HUES6 (cell line): ENCODE results near the gene PDGFD.
A peak's percentile ranks its signal among the peaks of the same experiment; 100 is the strongest.

Experiments used
- H3K27ac ChIP-seq: 2 replicates; pipeline ENCODE4 v1.7.0; 2013; ENCODE audit warnings: low read depth, mild to moderate bottlenecking, low read length, inconsistent platforms
- H3K27me3 ChIP-seq: 2 replicates; pipeline ENCODE4 v1.6.1; 2013; ENCODE audit warnings: low read length; ENCODE audit not compliant: control insufficient read depth, insufficient read depth
- H3K36me3 ChIP-seq: 2 replicates; pipeline ENCODE4 v1.6.1; 2013; ENCODE audit warnings: low read length; ENCODE audit not compliant: control insufficient read depth, insufficient read depth
- H3K4me1 ChIP-seq: 2 replicates; pipeline ENCODE4 v1.6.1; 2013; ENCODE audit warnings: low read length; ENCODE audit not compliant: control insufficient read depth, insufficient read depth
- H3K4me3 ChIP-seq: 2 replicates; pipeline ENCODE4 v1.5.1; 2013; ENCODE audit warnings: low read depth, low read length
- H3K9ac ChIP-seq: one replicate; pipeline ENCODE4 v1.6.1; 2013; ENCODE audit warnings: mild to moderate bottlenecking, low read length
- H3K9me3 ChIP-seq: 2 replicates; pipeline ENCODE4 v1.6.1; 2013; ENCODE audit warnings: low read depth, low read length; ENCODE audit not compliant: control insufficient read depth, insufficient read depth

The PDGFD gene

DNA sequence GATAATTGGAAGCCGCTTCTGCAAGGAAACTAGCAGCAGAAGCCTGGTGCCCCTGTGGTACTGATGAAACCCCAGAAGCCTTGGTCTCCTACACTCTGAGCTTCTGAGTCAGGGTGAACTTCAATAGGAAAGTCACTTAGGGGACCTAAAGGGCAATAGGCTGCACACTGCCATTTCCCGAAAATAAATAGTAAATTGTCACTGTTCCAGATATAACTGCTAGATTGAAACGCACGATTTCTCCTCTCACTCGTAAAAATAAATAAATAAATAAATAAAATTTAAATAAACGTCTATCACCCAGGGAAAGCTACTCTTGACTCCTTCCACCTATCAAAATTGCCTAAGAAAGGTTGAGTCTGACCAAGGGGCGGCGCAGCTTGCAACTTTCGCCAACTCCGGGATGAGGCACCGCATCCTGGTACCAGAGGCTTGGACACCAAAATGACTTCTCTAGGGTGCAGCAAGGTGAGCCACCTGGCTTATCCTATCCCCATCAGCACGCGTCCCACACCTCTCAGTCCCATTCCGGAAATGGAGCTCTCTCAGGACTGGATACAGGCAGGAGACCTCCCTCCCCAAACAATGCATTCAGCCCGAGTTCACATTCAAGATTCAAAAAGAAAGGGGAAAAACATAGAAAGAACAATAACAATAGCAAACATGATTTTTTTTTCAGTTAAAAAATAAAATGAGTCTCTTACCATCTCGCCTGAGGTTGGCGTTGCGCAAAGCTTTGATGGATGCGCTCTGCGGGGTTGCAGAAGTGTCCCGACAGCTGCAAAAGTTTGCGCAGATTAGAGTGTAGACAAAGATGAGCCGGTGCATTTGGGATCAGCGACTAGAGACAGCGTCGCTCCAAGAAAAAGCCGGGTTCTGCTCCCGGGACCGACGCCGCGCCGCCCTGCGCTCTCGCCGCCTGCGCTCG lies 583 bp downstream of the PDGFD start:
- peak overlapping the region; percentile 94 for H3K4me3 ChIP-seq
- H3K36me3 ChIP-seq: no peaks in the 10 kb centered on the region
- H3K27ac ChIP-seq: no peak overlapping the region
- H3K9ac ChIP-seq: peak overlapping the region; percentile 57
- H3K9me3 ChIP-seq: no peaks in the 10 kb centered on the region
- no peaks in the 10 kb centered on the region for H3K27me3 ChIP-seq
- H3K4me1 ChIP-seq: peaks cover 5% of the 10 kb centered on the region; the same call in 1 of the 2 replicates

DNA sequence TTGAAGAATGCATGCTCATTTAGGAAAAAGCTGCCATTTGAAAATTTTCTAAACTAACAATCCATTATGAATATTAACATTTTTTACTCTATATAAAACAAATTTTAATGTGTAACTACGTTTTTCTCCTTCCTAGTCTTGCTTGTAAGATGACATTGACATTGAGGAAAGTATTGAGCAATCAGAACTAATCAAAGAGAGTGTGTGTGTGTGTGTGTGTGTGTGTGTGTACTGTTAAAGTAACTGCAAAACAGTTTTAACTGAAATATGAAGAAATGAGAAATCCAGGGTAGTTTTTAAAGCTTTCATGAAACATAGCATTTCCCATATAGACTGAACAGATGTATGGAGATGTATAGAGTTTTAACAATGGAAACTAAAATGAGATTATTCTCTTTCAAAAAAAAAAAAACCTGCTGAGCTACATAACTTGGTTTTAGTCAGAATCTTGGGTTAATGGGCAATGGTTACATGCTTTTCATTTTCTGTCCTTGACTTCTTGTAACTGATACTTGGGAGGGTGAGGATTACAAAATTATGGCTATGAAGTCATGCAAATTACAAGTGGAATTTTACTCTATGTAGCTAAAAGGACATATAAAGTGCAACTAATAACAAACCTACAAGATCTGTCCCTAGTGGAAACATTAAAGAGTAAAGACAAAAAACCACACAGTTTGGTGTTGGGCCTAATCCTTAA lies 2.0 kb downstream of the PDGFD start:
- Histone ChIP-seq H3K27ac (no peak overlapping the region), H3K9me3 (no peaks in the 10 kb centered on the region), H3K4me1 (peaks cover 5% of the 10 kb centered on the region; the same call in 1 of the 2 replicates), H3K36me3 (no peaks in the 10 kb centered on the region), H3K27me3 (no peaks in the 10 kb centered on the region), H3K4me3 (no peak overlapping the region), H3K9ac (no peak overlapping the region)

DNA sequence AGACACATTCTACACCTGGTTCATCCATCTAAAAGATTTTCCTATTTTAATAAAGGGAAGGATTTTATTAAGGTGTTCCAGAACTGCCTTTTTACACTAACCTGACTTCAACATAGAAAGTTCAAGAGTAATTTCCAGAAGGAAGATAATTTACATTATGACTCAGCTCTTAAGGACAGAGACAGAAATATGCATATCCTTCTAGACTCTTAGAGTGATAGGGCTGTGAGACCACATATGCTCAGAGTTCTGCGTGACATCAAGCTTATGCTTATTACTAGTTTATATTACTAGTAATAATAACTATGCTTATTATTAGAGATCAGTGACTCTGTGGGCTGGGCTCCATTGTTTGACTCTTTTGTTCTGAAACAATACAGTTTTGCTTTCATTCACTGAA lies 4.6 kb downstream of the PDGFD start:
- Histone ChIP-seq H3K27ac (no peak overlapping the region), H3K27me3 (no peaks in the 10 kb centered on the region), H3K4me3 (no peak overlapping the region), H3K4me1 (peaks cover 5% of the 10 kb centered on the region; the same call in 1 of the 2 replicates), H3K9ac (no peak overlapping the region), H3K36me3 (no peaks in the 10 kb centered on the region), H3K9me3 (no peaks in the 10 kb centered on the region)

DNA sequence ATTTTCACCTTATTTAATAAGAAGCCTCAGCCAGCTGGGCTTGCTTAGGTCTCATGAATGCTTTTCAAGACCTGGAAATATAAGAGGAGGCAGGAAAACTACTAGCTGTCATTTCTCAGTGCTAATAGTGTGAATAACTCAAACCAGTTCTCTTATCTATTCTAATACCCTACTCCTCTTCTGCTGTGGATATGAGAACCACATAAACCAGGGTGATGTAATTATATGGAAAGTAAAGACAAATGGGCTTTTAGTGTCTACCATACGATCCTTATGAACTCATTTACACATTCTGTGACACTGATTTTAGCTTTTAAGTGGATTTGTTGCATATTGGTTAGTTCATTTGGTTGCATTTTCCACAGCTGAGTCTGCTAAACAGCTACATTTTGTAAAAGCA lies 8.6 kb downstream of the PDGFD start:
- Histone ChIP-seq H3K9ac (no peak overlapping the region), H3K4me3 (no peak overlapping the region), H3K27me3 (no peaks in the 10 kb centered on the region), H3K27ac (no peak overlapping the region), H3K36me3 (no peaks in the 10 kb centered on the region), H3K4me1 (no peaks in the 10 kb centered on the region), H3K9me3 (no peaks in the 10 kb centered on the region)

DNA sequence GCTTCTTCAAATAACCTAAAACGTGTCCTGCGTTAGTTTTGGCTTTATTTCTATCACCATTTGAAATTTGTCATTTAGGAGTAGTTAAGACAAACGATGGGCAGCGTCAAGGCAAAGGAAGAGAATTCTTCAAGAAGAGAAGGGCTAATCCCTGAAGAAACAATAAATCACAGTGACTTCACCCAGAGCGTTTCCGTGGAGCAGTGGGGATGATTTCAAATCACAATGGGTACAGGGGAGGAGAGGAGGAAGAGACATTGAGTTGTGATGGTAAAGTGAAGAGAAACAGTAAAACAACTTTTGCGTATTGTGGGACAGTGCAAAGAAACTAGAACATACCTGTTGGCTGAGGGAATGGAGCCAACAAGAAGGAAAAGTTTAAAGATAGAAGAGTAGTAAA lies 9.7 kb downstream of the PDGFD start:
- Histone ChIP-seq H3K36me3 (no peaks in the 10 kb centered on the region), H3K9ac (no peak overlapping the region), H3K4me3 (no peak overlapping the region), H3K9me3 (no peaks in the 10 kb centered on the region), H3K27ac (no peak overlapping the region), H3K27me3 (no peaks in the 10 kb centered on the region), H3K4me1 (no peaks in the 10 kb centered on the region)

DNA sequence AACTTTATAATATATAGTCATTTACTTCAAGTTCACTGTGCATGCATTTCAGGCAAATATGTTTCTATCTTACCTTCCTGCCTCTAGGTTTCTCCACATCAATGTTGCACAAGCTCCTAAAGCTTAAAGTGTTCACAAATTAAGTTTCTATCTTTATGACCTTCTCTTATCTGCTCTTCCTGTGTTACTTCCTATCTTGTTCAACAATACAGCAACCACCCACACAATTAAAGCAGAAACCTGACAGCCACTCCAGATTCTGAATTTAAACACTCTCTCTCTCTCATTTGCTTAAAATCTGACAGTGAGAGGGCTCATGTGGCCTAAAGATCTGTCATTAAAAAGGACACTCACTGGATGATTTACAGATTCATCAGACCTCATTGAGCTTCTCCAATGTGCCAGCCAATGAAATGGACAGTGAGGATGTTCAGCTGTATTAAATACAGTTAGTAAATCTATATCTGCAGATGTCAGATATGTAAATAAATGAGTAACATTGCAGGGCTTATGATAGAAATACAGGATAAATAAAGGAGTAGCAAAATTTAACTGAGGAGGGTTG lies 10.9 kb downstream of the PDGFD start:
- Histone ChIP-seq H3K9ac (no peak overlapping the region), H3K27ac (no peak overlapping the region)

DNA sequence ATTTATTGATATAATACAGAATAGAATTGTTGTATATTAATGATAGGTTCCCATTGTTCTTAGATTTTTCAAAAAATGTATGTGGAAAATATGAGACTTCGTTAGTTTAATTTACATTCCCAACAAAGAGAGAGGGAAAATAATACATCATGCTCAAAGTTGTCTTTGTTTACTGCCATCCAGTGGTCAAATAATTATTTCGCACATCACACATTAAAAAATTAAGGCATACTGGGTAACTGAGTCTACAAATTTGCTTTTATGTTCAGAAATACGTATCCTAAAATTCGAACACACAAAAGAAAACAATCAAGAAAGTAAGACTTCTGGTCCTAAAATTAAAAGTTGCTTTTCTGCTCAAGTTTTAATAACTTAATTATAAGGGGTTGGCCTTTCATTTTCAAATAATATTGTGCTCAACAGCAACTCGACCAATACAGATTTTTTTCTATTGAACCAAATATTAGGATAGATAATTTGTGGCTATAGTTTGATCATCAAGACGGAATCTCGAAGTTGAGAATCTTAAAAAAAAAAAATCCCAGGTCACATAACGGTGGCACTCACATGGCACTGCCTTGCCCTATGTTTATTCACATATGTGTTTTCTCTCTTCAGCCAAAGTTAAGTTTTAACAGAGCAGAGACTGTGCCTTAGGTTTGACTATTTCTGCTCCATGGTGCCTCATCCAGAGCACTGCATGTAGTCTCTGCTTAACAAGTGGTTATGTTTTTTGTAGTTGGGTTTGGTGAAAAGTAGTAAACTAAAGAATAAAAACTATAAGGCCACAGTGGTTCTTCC lies 12.3 kb downstream of the PDGFD start:
- Histone ChIP-seq H3K4me3 (no peak overlapping the region), H3K27ac (no peak overlapping the region), H3K9ac (no peak overlapping the region), H3K27me3 (no peaks in the 10 kb centered on the region), H3K4me1 (no peaks in the 10 kb centered on the region), H3K9me3 (no peaks in the 10 kb centered on the region), H3K36me3 (no peaks in the 10 kb centered on the region)

More for the DNA sequence above, 10.9 kb downstream of the PDGFD start:
- H3K4me3 ChIP-seq: no peak overlapping the region
- no peaks in the 10 kb centered on the region for H3K27me3 ChIP-seq
- no peaks in the 10 kb centered on the region for H3K4me1 ChIP-seq
- H3K36me3 ChIP-seq: no peaks in the 10 kb centered on the region
- H3K9me3 ChIP-seq: no peaks in the 10 kb centered on the region

DNA sequence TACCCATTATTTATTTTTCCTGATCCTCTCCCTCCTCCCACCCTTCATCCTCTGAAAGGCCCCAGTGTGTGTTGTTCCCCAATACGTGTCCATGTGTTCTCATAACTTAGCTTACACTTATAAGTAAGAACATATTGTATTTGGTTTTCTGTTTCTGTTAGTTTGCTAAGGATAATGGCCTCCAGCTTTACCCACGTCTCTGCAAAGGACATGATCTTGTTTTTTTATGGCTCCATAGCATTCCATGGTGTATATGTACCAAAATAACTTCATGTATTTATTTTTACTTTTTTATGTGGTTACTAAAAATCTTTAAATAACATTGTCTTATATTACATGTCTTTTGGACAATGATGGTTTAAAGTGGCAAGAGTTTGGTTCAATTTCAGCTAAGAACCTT lies 15.2 kb downstream of the PDGFD start:
- Histone ChIP-seq H3K9me3 (no peaks in the 10 kb centered on the region), H3K36me3 (no peaks in the 10 kb centered on the region), H3K9ac (no peak overlapping the region), H3K4me3 (no peak overlapping the region), H3K27me3 (no peaks in the 10 kb centered on the region), H3K27ac (no peak overlapping the region), H3K4me1 (no peaks in the 10 kb centered on the region)

DNA sequence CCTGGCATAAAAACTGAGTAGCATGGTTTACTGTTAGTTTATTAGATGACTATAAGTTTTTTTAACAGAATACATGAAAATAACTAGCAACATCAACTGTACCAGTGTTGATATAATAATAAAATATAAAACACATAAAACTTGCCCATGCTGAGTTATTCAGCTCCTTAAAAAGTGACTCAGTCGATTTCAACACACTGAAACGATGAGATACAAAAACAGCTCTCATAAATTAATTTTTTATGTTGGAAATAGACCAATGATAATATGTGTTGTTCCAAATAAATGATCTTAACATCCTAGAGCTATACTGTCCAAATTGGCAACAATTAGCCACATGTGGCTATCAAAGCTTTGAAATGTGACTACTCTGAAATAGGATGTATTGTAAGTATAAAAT lies 15.9 kb downstream of the PDGFD start:
- no peak overlapping the region for H3K9ac ChIP-seq
- H3K36me3 ChIP-seq: no peaks in the 10 kb centered on the region
- H3K27ac ChIP-seq: no peak overlapping the region
- H3K4me1 ChIP-seq: no peaks in the 10 kb centered on the region
- no peaks in the 10 kb centered on the region for H3K27me3 ChIP-seq
- no peak overlapping the region for H3K4me3 ChIP-seq
- no peaks in the 10 kb centered on the region for H3K9me3 ChIP-seq

DNA sequence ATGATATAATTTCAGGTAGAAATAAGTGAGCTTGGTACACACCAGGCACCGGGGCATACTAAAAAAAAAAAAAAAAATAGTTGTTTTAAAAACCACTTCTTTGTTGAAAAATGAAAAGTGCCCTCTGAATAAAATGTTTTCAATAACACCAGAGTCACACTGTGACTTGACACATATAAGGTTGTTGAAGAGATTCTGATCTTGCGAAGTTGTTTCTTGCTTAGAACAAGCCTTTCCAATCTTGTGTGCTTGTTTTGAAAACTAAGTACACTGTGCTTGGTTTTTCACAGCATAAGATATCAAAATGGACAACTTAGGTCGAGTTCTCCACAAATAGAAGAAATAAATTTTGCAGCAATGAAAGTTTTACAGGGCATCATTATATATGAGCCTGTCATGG lies 17.0 kb downstream of the PDGFD start:
- Histone ChIP-seq H3K27me3 (no peaks in the 10 kb centered on the region), H3K9me3 (no peaks in the 10 kb centered on the region), H3K36me3 (no peaks in the 10 kb centered on the region), H3K4me3 (no peak overlapping the region), H3K4me1 (no peaks in the 10 kb centered on the region), H3K9ac (no peak overlapping the region), H3K27ac (no peak overlapping the region)
